GM21825 (cell line): ENCODE measurements around the gene ADCY3.
"Not testable (repeated sequence)": the region's sequence is repeated elsewhere in the genome, so short reads cannot be mapped to it uniquely, and the experiment has no call there.

Experiments used
- ATAC-seq: cut with Tn5 transposase; IDR thresholded peaks from one replicate; pipeline ENCODE4 v1.9.1; 2021; ENCODE audit warnings: mild to moderate bottlenecking, moderate library complexity; ENCODE audit not compliant: unreplicated experiment

The ADCY3 gene

DNA sequence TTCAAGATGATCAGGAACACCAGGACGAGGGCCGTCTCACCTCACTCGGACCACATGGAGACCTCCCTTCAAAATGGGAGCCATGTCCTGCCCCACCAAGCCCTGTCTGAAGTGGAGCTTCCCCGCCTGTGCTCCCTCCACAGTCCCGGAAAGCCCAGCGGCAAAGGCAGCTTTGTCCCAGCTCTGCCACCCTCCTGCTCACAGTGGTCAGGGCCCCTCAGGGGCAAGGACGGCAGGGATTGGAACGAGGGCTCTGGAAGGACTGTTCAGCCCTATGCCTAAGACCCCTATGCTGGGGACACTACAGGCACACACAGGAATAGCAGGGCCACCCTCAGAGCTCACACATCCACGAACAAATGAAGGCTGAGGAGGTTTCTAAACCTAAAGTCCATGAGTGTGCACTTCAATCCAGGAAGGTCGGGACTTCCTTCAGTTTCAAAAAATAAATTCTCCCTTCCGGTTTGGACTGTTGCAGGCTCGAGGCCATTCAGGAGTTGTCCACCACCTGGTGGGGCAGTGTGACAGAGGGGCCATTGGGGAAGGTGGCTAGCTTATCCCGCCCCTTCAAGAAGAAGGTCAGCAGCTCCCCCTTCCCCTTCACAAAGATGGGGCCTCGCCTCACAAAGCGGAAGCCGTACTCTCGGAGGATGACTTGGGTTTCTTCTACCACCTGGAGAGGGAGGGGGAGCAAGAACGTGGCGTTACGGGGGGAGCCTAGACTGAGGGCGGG is 100.4 kb downstream of the ADCY3 start:
- no peak for ATAC-seq

DNA sequence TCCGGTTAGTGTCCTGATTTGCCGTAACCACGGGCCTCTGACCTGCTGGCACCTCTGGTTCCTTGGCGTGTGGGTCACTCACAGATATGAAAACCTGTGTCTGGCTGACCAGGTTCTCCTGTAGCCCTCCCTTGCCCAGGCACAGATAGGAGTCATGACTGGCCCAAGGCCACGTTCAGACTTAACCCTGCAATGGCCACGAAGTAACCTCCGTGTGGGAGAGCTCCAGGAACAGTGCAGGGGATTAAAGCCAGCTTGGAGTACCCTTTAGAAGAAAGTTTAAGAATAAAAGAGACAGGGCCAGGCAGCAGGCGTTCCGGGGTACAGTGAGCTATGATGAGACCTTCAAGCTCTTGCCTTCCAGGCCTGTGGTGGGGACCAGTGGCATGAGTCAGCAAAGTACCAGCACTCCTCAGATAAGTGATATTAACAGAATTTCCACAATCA is 101.3 kb downstream of the ADCY3 start:
- ATAC-seq, result no peak

DNA sequence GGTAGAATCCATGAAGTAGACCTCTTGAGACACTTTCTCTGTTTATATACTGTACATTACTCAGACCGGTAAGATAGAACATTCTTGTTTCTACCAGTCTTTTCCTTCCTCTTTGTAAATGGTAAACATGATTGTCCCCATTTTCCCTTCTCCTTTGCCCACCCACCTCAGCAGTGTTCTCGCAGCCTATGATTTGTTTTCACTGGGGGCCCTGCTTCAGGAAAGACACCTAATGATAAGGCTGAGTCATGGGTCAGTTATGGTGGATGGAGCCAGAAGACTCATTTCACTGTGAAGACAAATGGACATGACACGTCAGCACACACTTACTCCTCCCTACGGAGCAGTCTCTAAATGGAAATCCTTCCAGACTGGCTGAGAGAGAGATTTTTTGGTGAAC is 103.2 kb downstream of the ADCY3 start:
- no peak for ATAC-seq

DNA sequence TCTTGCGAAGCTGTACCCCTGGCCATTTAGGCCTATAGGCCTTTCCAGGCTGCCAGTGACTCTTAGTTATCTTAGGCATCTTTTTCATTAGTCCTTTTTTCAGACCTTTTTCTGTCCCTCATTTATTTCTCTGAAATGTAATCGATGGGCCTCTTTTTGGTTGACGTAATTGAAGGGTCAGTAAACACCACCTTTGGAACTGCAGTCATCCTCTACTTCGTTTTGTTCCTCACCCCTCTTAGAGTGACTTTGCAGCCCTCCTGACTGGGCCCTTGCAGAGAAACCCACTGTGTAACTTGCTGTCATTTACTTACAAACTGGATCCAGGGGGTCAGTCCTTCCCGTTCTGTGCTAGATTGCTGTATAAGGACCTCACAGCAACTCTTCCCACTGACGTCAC is 103.6 kb downstream of the ADCY3 start:
- ATAC-seq, result no peak

DNA sequence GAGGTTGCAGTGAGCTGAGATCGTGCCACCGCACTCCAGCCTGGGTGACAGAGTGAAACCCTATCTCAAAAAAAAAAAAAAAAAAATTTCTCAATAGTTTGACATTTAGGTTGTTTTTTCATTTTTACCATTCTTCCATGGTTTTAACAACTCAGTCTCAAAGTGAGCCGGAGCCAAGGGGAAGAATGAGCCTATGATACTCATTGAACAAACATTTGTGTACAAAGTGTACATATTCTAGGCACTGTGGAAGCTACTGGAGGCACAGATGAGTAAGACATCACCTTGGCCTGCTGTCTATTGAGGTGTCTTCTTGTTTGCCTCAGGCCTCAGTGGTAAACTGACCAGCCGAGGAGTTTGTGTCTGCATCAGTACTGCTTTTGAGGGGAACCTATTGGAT is 104.9 kb downstream of the ADCY3 start:
- ATAC-seq, result no peak

DNA sequence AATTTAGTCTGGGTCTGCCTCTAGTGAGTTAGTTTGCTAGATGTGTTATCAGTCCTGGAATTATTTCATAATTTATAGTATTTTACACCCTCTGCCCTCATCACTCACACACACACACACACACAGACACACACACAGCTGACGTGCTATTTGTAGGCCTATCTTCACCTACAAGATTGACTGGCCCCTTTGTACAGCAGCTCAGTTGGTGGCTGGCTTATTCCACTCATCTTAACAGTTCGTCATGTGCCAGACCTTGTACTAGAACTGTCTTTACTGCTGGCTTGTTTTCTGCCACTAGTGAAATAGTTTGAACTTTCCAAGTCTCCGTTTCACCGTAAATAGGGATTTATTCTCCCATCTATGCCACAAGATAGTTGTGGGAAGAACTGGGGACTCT is 105.5 kb downstream of the ADCY3 start:
- no peak for ATAC-seq

DNA sequence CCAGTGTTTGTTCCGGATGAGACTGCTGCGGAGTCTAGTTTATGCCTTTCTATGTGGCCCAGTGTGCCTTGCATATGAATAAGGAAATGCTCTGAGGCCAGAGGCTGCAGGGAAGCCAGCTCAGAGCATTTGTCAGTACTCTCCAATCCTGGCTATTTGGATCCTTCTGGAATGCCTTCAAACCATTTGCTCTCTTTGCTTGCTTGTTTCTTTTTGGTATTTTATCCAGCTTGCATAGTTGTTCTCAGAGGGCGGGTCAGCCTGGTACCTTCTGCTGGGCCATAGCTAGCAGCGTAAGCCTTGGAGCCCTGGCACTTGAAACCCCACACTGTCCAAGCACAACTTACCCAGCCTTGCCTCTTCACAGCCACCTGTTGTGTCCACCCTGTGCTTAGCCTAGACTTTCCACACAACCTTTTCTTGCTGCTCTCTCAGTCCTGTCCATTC is 106.3 kb downstream of the ADCY3 start:
- no peak for ATAC-seq

DNA sequence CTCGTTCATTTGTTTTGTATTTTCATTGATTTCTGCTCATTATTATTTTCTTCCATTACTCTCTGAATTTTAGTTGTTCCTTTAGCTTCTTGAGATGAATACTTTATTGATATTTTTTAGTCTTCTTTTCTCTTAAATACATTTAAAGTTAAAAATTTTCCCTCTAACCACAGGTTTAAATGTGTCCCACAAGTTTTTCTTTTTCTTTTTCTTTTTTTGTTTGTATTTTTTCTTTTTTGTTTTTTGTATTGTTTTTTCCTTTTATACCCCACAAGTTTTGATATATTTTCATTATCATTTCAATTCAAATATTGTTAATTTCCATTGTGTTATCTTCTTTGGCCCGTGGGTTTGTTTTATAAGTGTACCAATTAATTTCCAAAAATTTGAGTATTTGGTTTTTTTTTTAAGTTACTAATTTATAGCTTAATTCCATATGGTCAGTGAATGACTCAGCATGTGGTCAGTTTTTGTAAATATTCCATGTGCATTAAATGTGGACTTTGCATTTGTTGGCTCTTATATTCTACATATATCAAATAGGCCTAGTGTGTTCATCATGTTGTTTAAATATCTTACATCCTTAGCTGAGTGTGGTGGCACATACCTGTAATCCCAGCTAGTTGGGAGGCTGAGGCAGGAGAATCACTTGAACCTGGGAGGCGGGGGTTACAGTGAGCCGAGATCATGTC is 110.6 kb downstream of the ADCY3 start:
- ATAC-seq, result no peak

DNA sequence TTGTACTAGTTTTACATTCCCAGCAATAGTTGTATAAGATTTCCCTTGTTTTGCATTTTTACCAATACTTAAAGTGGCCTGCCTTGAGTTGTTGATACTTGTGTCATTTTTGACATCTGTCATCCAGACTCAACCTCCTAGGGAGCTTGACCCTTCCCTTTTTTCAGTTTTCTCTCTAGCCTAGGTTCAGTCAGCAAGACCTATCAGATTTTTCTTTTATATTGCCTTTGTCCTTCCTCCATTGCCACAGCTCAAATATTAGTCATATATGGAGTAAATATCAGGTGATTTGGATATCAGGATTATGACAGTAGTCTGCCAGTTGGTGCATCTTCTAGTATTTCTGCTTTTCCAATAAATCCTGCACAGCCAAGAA is 113.4 kb downstream of the ADCY3 start:
- no peak for ATAC-seq

DNA sequence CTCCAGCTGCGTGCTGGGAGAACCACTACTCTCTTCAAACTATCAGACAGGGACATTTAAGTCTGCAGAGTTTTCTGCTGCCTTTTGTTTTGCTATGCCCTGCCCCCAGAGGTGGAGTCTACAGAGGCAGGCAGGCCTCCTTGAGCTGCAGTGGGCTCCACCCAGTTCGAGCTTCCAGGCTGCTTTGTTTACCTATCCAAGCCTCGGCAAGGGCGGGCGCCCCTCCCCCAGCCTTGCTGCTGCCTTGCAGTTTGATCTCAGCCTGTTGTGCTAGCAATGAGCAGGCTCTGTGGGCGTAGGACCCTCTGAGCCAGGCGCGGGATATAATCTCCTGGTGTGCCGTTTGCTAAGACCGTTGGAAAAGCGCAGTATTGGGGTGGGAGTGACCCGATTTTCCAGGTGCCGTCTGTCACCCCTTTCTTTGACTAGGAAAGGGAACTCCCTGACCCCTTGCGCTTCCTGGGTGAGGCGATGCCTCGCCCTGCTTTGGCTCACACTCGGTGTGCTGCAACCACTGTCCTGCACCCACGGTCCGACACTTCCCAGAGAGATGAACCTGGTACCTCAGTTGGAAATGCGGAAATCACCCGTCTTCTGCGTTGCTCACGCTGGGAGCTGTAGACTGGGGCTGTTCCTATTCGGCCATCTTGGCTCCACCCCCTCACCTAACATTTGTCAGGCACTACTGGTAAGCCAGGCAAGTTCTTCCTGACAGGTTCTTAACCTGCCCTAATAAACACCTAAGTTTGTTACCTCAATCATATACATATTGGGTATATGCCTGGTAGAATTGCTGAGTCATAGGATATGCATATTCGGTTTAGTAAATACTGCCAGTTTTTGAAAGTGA is 114.0 kb downstream of the ADCY3 start:
- not testable (repeated sequence) for ATAC-seq

DNA sequence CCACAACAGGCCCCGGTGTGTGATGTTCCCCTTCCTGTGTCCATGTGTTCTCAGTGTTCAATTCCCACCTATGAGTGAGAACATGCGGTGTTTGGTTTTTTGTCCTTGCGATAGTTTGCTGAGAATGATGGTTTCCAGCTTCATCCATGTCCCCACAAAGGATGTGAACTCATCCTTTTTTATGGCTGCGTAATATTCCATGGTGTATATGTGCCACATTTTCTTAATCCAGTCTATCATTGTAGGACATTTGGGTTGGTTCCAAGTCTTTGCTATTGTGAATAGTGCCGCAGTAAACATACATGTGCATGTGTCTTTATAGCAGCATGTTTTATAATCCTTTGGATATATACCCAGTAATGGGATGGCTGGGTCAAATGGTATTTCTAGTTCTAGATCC is 119.5 kb downstream of the ADCY3 start:
- not testable (repeated sequence) for ATAC-seq

DNA sequence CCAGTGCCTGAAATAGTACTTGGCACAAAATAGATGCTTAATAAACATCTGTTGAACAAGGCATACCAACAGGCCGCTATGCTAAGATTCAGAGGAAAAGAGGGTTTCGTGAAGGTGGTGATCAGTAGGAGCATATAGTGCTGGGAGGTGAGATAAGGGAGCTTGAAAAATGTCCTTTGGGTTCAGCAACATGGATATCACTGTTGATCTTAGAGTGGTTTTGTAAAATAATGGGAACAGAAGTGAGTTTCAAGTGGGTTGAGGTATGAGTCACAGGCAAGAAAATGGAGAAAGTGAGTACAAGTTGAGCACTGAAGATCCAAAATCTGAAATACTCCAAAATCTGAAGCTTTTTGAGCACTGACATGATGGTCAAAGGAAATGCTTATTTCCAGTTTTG is 122.4 kb downstream of the ADCY3 start:
- ATAC-seq, result no peak

DNA sequence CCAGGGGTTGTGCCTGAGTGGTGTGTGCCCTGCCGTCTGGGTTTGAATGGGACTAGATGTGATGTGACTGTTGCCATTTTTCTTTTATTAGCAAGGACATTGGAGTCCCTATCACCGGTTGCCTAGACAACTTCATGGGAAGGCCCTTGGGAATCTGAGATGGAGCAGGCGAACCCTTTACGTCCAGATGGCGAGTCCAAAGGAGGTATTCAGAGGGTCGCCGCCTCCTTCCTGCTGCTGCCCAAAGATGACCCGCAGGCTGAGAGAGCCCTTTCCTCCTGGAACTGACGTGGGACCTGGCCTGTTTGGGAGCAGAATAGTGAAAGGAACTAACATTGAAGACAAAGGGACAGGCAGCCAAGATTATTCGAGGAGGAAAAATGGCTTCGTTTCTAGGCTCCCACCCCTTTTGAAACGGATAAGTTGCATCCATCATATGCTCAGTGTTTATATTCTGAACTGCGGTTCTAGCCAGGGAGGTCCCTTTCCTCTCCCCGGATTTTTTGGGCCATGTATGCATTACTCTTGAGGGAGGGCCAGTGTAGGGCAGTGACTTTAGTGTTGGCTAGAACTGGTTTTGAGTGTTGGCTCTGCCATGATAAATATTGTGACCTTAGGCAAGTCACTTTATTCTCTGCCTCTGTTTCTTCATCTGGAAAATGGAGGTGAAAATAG is 126.1 kb downstream of the ADCY3 start:
- no peak for ATAC-seq

DNA sequence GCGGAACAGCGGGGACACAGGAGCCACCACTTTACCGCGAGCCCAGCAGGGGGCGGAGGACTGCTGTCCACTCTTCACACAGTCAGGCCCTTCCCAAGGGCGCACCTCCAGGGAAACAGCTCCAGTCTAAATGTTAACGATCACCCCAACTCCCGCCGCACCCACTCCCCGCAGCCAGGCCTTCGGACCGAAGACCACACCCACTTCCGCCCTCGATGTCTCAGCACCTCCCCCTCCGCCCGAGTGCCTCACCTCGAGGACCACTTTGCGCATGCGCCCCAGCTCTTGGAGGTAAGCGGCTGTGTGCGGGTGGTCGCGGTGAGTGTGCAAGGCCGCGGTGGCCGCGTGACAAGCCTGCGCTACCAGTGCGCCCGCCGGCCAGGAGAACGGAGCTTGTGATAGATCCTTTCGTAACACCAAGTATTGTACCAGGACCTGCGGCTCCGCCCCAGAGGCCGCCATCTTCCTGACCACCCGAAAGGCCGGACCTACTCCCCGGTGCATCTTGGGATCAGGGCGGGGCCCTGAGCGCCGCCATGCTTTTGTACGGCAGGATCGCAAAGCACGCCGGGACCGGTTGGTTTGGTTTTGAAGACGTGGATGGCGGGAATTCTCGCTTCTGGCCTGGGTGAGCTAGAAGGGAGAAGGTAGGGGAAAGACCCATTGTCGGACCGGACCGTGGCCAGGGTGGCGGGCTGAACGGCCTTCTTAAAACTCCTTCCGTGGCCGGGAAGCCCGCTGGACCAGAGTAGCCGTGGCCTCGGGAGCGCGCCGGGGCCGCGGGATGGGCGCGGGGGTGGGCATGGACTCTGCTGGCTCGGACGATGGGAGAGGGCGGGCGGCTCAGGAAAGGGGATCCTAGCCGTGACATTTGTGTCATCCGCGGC is 126.9 kb downstream of the ADCY3 start, which contains the start of the genes CENPO and PTRHD1:
CENPO (plus strand) TSS at position 552 of the 887 bp plus-strand sequence. CDS start 495 bp downstream, outside the sequence.
PTRHD1 (minus strand) TSS at position 518 of the 887 bp plus-strand sequence; CDS start at position 504, 14 bp downstream.
- peak; percentile 86 for ATAC-seq

DNA sequence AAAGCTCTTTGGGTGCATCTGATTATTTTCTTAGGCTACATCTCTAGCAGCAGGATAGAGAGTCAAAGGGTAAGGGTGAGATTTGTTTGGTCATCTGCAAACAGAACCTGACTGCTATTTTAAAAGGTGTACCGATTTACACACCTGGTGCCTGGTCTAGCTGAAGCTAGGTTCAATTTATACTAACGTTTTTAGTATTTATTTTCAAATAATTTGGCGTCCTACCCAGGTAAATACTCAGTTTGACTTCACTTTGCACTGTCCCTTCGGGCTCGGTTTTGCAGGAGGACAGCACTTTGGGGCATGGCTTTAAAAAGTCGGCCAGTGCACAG is 127.5 kb downstream of the ADCY3 start:
- ATAC-seq, result peak; percentile 2

DNA sequence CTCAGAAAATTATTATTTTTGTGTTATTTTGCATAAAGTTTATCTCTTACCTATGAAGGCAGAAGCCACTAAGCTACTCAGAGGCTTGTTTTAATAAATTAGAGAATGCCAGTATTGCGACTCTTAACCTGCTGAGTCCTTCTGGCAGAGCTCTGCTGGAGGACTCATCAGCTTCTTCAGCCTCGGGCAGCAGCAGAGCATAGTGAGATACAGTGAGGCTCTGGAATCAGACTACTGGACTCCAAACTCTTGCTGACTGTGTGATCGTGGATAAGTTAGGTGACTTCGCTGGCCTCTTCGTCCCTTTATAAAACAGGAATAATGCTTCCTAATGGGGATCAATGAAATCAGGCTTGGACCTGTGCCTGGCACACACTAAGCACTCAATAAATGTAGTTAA is 128.6 kb downstream of the ADCY3 start:
- ATAC-seq, result no peak

DNA sequence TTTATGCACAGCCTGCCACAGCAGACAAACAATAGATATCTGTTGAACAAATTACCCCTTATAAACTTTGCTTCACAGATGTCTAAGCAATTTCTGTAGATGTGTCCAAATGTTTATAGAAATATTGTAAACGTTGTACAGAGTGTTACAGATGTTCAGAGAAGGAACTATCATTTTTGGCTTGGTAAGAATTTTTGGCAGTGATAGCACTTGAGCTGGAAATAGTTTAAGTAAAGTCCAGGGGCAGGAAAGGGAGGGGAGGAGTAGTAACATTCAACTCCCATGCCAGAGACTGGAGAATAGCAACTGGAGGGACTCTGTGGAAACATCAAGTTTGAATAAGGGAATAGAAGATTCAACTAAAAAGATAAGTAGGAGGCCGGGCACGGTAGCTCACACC is 131.2 kb downstream of the ADCY3 start:
- no peak for ATAC-seq

DNA sequence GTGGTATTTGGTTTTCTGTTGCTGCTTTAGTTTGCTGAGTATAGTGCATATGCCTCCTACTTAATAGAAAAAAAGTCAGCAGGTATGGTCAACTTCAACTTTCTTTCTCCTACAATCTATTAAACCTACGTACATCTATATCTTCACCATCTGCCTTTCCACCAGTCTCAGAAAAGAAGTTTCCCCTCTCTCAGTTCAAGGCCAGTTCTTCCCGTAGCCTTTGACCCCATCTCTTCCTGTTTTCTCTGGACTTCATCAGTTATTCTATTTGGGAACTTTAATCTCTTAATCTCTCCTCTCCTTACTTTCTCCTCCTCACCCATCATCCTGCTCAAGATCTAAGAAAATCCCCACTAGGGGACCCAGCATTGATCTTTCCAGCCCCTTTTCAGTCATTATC is 132.5 kb downstream of the ADCY3 start:
- ATAC-seq, result no peak

DNA sequence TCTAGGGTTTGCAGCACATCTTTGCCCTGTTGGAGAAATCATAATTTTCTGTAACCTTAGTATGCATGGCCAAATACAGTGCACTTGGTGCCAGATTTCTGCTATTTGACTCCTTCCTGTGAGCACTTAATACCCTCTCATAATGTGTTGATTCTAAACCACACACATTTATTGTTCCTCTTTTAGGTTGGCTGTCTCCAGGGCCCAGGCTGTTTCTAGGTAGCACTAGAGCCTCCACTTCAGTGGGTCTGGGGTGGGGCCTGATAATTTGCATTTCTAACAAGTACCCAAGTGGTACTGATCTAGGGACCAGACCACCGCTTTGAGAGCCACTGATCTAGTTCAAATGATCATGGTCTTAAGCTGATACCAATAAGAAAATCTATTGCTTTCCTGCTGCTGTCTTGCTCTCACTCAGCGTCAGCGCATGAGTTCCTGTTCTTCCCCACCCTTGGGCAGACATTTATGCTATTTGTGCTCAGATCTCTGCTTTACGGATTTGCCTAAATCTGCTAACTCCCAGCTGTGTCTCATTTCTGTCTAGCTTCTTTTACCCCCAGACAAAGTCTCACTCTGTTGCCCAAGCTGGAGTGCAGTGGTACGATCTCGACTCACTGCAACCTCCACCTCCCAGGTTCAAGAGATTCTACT is 134.2 kb downstream of the ADCY3 start:
- ATAC-seq, result peak; percentile 70
